ENCODE measurements around the gene AGPAT3. TPM values are rescaled to one million over a fixed set of nuclear protein-coding genes. Genes with fewer than 3 reads are reported as not detected.
"Not testable (repeated sequence)": the region's sequence is repeated elsewhere in the genome, so short reads cannot be mapped to it uniquely, and the experiment has no call there.

Gene AGPAT3
- total RNA-seq, 4 donors from 2014 or later: 32.1 to 58.8 (median 48.7) TPM

- TF ChIP-seq POLR2A (IDR thresholded peaks at IDR 0.05) (no peak), CTCF (IDR thresholded peaks at IDR 0.05) (no peak)
- WGBS, 2 donors: 71 to 73% methylated on average over 3 of the region's 3 CpGs
- intact Hi-C loops (cut with DNase I; ENCODE audit: low total_unique reads): no loop called here
- no peak overlapping the region for H3K4me3 ChIP-seq (ENCODE audit: low read depth, poor library complexity, severe bottlenecking)
- no peak for DNase-seq (ENCODE audit: low spot score in 2 of 2)
Measured at GRCh38 chr21:43840259-43840658, 24.8 kb upstream of the AGPAT3 start.

- TF ChIP-seq CTCF (IDR thresholded peaks at IDR 0.05) (no peak), POLR2A (IDR thresholded peaks at IDR 0.05) (no peak)
- DNase-seq (ENCODE audit: low spot score in 2 of 2): no peak
- intact Hi-C loops (cut with DNase I; ENCODE audit: low total_unique reads): loop anchor here (2.0 kb wide), 1 partner anchor 76 kb away; no protein-coding TSS in a partner anchor
- no peak overlapping the region for H3K4me3 ChIP-seq (ENCODE audit: low read depth, poor library complexity, severe bottlenecking)
- 67 to 70% methylated on average over 2 of the region's 2 CpGs for WGBS, 2 donors
Measured at GRCh38 chr21:43842742-43843141, 22.3 kb upstream of the AGPAT3 start.

GRCh38 chr21:43844906-43845305, 20.1 kb upstream of the AGPAT3 start:
- H3K4me3 ChIP-seq (ENCODE audit: low read depth, poor library complexity, severe bottlenecking); DNase-seq (ENCODE audit: low spot score in 2 of 2); intact Hi-C loops (cut with DNase I; ENCODE audit: low total_unique reads): not testable (repeated sequence)
- 75 to 84% methylated on average over 5 of the region's 5 CpGs for WGBS, 2 donors

DNA sequence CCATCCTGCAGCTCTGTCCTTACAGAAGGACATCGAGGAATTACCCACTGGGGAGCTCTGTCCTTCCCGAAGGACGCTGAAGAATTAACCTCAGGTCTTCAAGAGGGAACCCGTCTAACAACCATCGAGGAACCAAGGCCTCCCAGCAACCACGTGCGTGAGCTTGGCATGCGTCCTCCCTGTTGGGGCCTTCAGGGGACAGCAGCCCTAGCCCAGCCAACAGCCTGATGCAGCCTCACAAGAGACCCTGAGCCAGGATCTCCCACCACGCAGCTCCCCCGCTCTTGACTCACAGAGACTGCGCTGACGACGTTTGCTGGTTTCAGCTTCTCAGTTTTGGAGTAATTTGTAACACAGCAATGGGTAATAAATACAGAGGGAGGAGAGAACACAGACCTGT, 19.6 kb upstream of the AGPAT3 start:
- intact Hi-C loops (cut with DNase I; ENCODE audit: low total_unique reads): no loop called here
- no peak for TF ChIP-seq POLR2A (IDR thresholded peaks at IDR 0.05)
- no peak for TF ChIP-seq CTCF (IDR thresholded peaks at IDR 0.05)
- 90 to 93% methylated on average over 12 to 13 of the region's 13 CpGs for WGBS, 2 donors
- no peak overlapping the region for H3K4me3 ChIP-seq (ENCODE audit: low read depth, poor library complexity, severe bottlenecking)
- DNase-seq (ENCODE audit: low spot score in 2 of 2): no peak

DNA sequence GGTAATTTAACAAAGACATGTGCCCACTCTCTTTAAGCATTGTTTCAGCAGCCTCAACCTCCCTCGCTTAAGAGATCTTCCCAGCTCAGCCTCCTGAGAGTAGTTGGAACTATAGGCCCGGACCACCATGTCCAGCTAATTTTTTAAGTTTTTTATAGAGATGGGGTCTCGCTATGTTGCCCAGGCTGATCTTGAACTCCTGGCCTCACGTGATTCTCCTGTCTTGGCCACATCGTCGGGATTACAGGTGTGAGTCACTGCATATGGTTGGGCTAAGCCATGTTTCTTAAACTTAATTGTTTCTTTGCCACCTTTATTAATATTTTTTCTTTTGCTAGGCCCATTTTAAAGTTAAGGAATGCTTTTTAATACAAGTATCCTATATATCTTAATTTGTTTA, 18.6 kb upstream of the AGPAT3 start:
- WGBS, 2 donors: 89 to 93% methylated on average over 6 of the region's 6 CpGs

DNA sequence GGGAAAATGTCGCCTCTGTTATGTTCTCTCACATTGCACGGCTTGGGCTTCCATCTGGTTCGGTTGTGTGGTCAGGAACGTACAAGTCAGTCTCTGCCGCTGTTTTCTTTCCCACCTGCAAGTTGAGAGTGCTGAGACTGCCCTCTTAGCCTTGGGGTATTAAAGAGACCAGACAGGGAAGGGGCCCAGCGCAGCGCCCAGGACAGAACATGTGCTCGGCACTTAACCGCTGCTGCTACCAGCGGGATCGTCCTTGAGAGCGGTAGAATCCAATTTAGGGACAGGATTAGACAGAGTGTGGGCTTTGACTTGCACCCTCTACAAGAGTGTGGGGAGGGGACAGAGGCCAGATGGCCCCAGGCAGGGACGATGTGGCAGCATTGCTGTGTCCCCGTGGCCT, 17.7 kb upstream of the AGPAT3 start:
- TF ChIP-seq CTCF (IDR thresholded peaks at IDR 0.05) (no peak), POLR2A (IDR thresholded peaks at IDR 0.05) (no peak)
- intact Hi-C loops (cut with DNase I; ENCODE audit: low total_unique reads): no loop called here
- H3K4me3 ChIP-seq (ENCODE audit: low read depth, poor library complexity, severe bottlenecking): no peak overlapping the region
- DNase-seq (ENCODE audit: low spot score in 2 of 2): no peak
- 92 to 94% methylated on average over 14 of the region's 14 CpGs for WGBS, 2 donors

More for the DNA sequence above, 18.6 kb upstream of the AGPAT3 start:
- no peak for DNase-seq (ENCODE audit: low spot score in 2 of 2)
- H3K4me3 ChIP-seq (ENCODE audit: low read depth, poor library complexity, severe bottlenecking): no peak overlapping the region
- intact Hi-C loops (cut with DNase I; ENCODE audit: low total_unique reads): no loop called here
- TF ChIP-seq CTCF (IDR thresholded peaks at IDR 0.05) (no peak), POLR2A (IDR thresholded peaks at IDR 0.05) (no peak)
